DND-41 (cell line): ENCODE measurements around the gene KCNT1.

Source experiments
- ATAC-seq: fragments of 200-7000 bp; cut with Tn5 transposase; 3 replicates; pipeline ENCODE4 v1.9.1; 2021; ENCODE audit warnings: low read depth; ENCODE audit not compliant: insufficient read depth
- DNase-seq: peaks from one replicate; pipeline ENCODE4 v3.0.0-alpha.2; 2020
- H2AFZ ChIP-seq: 2 replicates; pipeline ENCODE4 v1.6.0; 2012; ENCODE audit warnings: low read depth, low read length
- H3K27ac ChIP-seq: 2 replicates; pipeline ENCODE4 v1.5.1; 2012; ENCODE audit warnings: low read length, inconsistent platforms
- H3K27me3 ChIP-seq: fragments of 200-600 bp; sonication (generic); 2 replicates; pipeline ENCODE4 v1.6.0; 2012; ENCODE audit warnings: low read length, mild to moderate bottlenecking, inconsistent platforms; ENCODE audit not compliant: insufficient read depth, poor library complexity
- H3K36me3 ChIP-seq: 2 replicates; pipeline ENCODE4 v1.5.1; 2012; ENCODE audit warnings: low read length, inconsistent platforms; ENCODE audit not compliant: insufficient read depth
- H3K4me1 ChIP-seq: 2 replicates; pipeline ENCODE4 v1.5.1; 2012; ENCODE audit warnings: mild to moderate bottlenecking, low read length; ENCODE audit not compliant: insufficient read depth
- H3K4me2 ChIP-seq: 2 replicates; pipeline ENCODE4 v1.6.0; 2012; ENCODE audit warnings: mild to moderate bottlenecking, moderate library complexity, low read length, inconsistent platforms; ENCODE audit not compliant: insufficient read depth
- H3K4me3 ChIP-seq, 2 experiments: fragments of 200-600 bp in 1 of 2; shearing (Covaris generic) in 1 of 2; 2 replicates each; pipeline ENCODE4 v1.5.1; 2012 to 2016; ENCODE audit warnings: inconsistent platforms in 2 of 2, low read length in 2 of 2, mild to moderate bottlenecking in 2 of 2, low read depth in 1 of 2, moderate library complexity in 1 of 2
- H3K79me2 ChIP-seq: 2 replicates; pipeline ENCODE4 v1.6.0; 2012; ENCODE audit warnings: low read length, inconsistent platforms; ENCODE audit not compliant: insufficient read depth
- H3K9ac ChIP-seq: 2 replicates; pipeline ENCODE4 v1.6.0; 2012; ENCODE audit warnings: low read depth, mild to moderate bottlenecking, inconsistent platforms, low read length, moderate library complexity
- H3K9me3 ChIP-seq: 2 replicates; pipeline ENCODE4 v1.5.1; 2012; ENCODE audit warnings: low read length, moderate library complexity, mild to moderate bottlenecking, inconsistent platforms; ENCODE audit not compliant: insufficient read depth, severe bottlenecking
- H4K20me1 ChIP-seq: 2 replicates; pipeline ENCODE4 v1.6.0; 2012; ENCODE audit warnings: low read length; ENCODE audit not compliant: insufficient read depth
- EZH2 ChIP-seq: IDR thresholded peaks from 3 replicates; pipeline ENCODE4 v1.6.1; 2012; ENCODE audit warnings: borderline replicate concordance, low read depth, mild to moderate bottlenecking, moderate library complexity, low read length, inconsistent platforms; ENCODE audit not compliant: severe bottlenecking
- TF ChIP-seq, protein P1 (sequence below): IDR thresholded peaks from 2 replicates; pipeline ENCODE4 v1.5.1; 2012; ENCODE audit warnings: borderline replicate concordance, low read length, moderate library complexity, mild to moderate bottlenecking; ENCODE audit not compliant: poor library complexity, severe bottlenecking; ENCODE audit errors: extremely low read depth

KCNT1 gene

DNA sequence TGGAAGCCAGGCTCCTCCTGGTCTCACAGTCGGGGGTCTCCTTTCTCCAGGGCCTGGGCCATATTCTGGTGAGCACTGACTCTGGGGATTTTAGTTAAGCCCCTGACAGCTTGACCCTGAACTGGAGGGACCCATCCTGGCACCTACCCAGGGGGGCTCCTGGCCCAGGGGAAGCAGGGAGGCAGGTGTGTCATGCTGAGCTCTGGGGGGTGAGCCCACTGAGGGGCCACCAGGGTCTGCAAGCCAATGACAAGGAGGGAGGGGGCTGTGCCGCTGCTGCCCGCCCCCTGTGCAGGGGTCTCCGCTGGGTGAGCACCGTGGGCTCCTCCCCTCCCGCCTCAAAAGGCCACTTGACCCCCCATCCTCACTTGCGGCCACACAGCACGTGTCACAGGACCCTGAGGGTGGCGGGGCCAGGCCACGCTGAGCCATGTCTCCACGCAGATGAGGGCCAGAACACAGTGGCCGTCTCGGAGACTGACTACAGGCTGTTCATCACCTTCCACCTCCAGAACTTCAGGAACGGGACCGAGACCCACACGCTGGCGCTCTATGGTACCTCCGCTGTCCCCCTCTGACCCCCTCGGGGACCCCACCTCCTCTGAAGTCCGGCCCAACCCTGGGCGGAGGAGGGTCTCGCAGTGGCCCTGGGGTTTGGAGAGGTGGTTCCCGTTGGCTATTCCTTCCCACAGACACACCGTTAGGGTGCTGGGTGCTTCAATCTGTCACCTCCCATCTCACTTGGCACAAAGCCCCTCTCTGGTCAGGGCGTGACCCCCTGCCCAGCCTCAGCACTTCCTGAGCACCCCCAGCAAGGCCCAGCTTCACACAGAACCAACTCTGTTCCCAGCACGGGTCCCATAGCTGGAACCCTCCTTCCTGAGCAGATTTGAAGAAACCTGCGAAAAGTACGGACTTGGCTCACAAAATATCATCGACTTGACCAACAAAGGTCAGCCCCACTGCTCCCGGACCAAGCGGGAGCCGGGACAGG is 36.9 kb upstream of the KCNT1 start:
- no peak overlapping the region for H3K27ac ChIP-seq
- H2AFZ ChIP-seq = no peak overlapping the region
- DNase-seq (no peak), ATAC-seq (no peak)
- H3K9me3 ChIP-seq = no peaks in the 10 kb centered on the region
- H4K20me1 ChIP-seq = no peaks in the 10 kb centered on the region
- H3K79me2 ChIP-seq = no peaks in the 10 kb centered on the region
- TF ChIP-seq, protein P1, sequence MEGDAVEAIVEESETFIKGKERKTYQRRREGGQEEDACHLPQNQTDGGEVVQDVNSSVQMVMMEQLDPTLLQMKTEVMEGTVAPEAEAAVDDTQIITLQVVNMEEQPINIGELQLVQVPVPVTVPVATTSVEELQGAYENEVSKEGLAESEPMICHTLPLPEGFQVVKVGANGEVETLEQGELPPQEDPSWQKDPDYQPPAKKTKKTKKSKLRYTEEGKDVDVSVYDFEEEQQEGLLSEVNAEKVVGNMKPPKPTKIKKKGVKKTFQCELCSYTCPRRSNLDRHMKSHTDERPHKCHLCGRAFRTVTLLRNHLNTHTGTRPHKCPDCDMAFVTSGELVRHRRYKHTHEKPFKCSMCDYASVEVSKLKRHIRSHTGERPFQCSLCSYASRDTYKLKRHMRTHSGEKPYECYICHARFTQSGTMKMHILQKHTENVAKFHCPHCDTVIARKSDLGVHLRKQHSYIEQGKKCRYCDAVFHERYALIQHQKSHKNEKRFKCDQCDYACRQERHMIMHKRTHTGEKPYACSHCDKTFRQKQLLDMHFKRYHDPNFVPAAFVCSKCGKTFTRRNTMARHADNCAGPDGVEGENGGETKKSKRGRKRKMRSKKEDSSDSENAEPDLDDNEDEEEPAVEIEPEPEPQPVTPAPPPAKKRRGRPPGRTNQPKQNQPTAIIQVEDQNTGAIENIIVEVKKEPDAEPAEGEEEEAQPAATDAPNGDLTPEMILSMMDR = no peak
- no peak for TF ChIP-seq EZH2
- no peak overlapping the region for H3K9ac ChIP-seq
- no peak overlapping the region for H3K4me2 ChIP-seq
- H3K4me3 ChIP-seq = no peak overlapping the region
- no peaks in the 10 kb centered on the region for H3K4me1 ChIP-seq
- H3K36me3 ChIP-seq = no peaks in the 10 kb centered on the region
- no peaks in the 10 kb centered on the region for H3K27me3 ChIP-seq

GRCh38 chr9:135665795-135666189 is 36.2 kb upstream of the KCNT1 start:
- Histone ChIP-seq H3K9me3 (no peaks in the 10 kb centered on the region), H3K27me3 (no peaks in the 10 kb centered on the region), H3K79me2 (no peaks in the 10 kb centered on the region), H3K36me3 (no peaks in the 10 kb centered on the region), H3K4me1 (no peaks in the 10 kb centered on the region), H4K20me1 (no peaks in the 10 kb centered on the region), H3K27ac (no peak overlapping the region), H3K4me3 (no peak overlapping the region), H3K4me2 (no peak overlapping the region), H2AFZ (no peak overlapping the region), H3K9ac (no peak overlapping the region)
- no peak for ATAC-seq
- no peak for TF ChIP-seq EZH2
- TF ChIP-seq, protein P1 = no peak
- no peak for DNase-seq

GRCh38 chr9:135666534-135667462 is 35.2 kb upstream of the KCNT1 start:
- TF ChIP-seq EZH2 = no peak
- TF ChIP-seq, protein P1 = no peak
- H3K9me3 ChIP-seq = no peaks in the 10 kb centered on the region
- no peak overlapping the region for H3K27ac ChIP-seq
- H3K4me2 ChIP-seq = no peak overlapping the region
- no peak overlapping the region for H3K9ac ChIP-seq
- DNase-seq (no peak), ATAC-seq (no peak)
- no peaks in the 10 kb centered on the region for H3K4me1 ChIP-seq
- no peaks in the 10 kb centered on the region for H4K20me1 ChIP-seq
- H3K4me3 ChIP-seq = no peak overlapping the region
- no peaks in the 10 kb centered on the region for H3K36me3 ChIP-seq
- no peak overlapping the region for H2AFZ ChIP-seq
- H3K79me2 ChIP-seq = no peaks in the 10 kb centered on the region
- no peaks in the 10 kb centered on the region for H3K27me3 ChIP-seq
